ENCODE measurements around the gene PTPRN2.
"Not testable (repeated sequence)": the region's sequence is repeated elsewhere in the genome, so short reads cannot be mapped to it uniquely, and the experiment has no call there.

The PTPRN2 gene

GRCh38 chr7:158227258-158227984, 360.2 kb downstream of the PTPRN2 start:
- Histone ChIP-seq H3K27me3 (ENCODE audit: control insufficient read depth, insufficient read depth, low read length) (no peaks in the 10 kb centered on the region), H3K4me3 (ENCODE audit: low read depth, low read length) (no peak overlapping the region), H3K9ac (ENCODE audit: low read length) (no peak overlapping the region), H3K4me1 (ENCODE audit: control insufficient read depth, insufficient read depth, low read length) (no peaks in the 10 kb centered on the region), H3K36me3 (ENCODE audit: control insufficient read depth, insufficient read depth, low read length) (no peaks in the 10 kb centered on the region), H3K9me3 (ENCODE audit: control insufficient read depth, insufficient read depth, low read depth, low read length) (peaks cover 50% of the 10 kb centered on the region), H3K27ac (ENCODE audit: low read depth, low read length) (no peak overlapping the region)

GRCh38 chr7:158216198-158216597, 371.4 kb downstream of the PTPRN2 start:
- Histone ChIP-seq H3K4me1 (ENCODE audit: control insufficient read depth, insufficient read depth, low read length) (no peaks in the 10 kb centered on the region), H3K9ac (ENCODE audit: low read length) (no peak overlapping the region), H3K27me3 (ENCODE audit: control insufficient read depth, insufficient read depth, low read length) (no peaks in the 10 kb centered on the region), H3K9me3 (ENCODE audit: control insufficient read depth, insufficient read depth, low read depth, low read length) (peaks cover 20% of the 10 kb centered on the region; the same call in 1 of the 2 replicates), H3K27ac (ENCODE audit: low read depth, low read length) (no peak overlapping the region), H3K36me3 (ENCODE audit: control insufficient read depth, insufficient read depth, low read length) (no peaks in the 10 kb centered on the region), H3K4me3 (ENCODE audit: low read depth, low read length) (no peak overlapping the region)

GRCh38 chr7:158209435-158209834, 378.2 kb downstream of the PTPRN2 start:
- Histone ChIP-seq H3K36me3 (ENCODE audit: control insufficient read depth, insufficient read depth, low read length) (no peaks in the 10 kb centered on the region), H3K4me3 (ENCODE audit: low read depth, low read length) (no peak overlapping the region), H3K4me1 (ENCODE audit: control insufficient read depth, insufficient read depth, low read length) (no peaks in the 10 kb centered on the region), H3K9ac (ENCODE audit: low read length) (no peak overlapping the region), H3K9me3 (ENCODE audit: control insufficient read depth, insufficient read depth, low read depth, low read length) (peaks cover 14% of the 10 kb centered on the region; the same call in 1 of the 2 replicates), H3K27ac (ENCODE audit: low read depth, low read length) (no peak overlapping the region), H3K27me3 (ENCODE audit: control insufficient read depth, insufficient read depth, low read length) (peaks cover 11% of the 10 kb centered on the region)

DNA sequence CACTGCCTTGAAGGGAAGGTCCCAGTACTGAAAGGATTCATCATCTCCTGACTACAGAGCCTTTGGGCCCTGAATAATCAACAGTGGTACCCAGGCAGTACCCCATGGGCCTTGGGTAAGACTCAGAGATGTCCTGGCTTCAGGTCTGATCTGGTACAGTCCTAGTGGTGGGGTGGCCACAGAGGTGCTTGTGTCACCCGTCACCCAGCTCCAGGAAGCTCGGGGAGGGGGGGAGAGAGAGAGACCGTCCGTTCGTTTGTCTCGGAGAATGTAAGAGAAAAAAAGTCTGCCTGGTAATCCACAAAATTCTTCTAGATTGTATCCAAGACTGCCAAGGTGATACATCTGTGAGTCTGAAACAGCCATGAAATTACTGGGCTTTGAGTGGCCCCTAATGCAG, 381.3 kb downstream of the PTPRN2 start:
- Histone ChIP-seq H3K4me1 (ENCODE audit: control insufficient read depth, insufficient read depth, low read length) (no peaks in the 10 kb centered on the region), H3K27me3 (ENCODE audit: control insufficient read depth, insufficient read depth, low read length) (peaks cover 22% of the 10 kb centered on the region), H3K4me3 (ENCODE audit: low read depth, low read length) (no peak overlapping the region), H3K36me3 (ENCODE audit: control insufficient read depth, insufficient read depth, low read length) (no peaks in the 10 kb centered on the region), H3K9ac (ENCODE audit: low read length) (no peak overlapping the region), H3K9me3 (ENCODE audit: control insufficient read depth, insufficient read depth, low read depth, low read length) (peaks cover 28% of the 10 kb centered on the region; the same call in 1 of the 2 replicates), H3K27ac (ENCODE audit: low read depth, low read length) (no peak overlapping the region)

DNA sequence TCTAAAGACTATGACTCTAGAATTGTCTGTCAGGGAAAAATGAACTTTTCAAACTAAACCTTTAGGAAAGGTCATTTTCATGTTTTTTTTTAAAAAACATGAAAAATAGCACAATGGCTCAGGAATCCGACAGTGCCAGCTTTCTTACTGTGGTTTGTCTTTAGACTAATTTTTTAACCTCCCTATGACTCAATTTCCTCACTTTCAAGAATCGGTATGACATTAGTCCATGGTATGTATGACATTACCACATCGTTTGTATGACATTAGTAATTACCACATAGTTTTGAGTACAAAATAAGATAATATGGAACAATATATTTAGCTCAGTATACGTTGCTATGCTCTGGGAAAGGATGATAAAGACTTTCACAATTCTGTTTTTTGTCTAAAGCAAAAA, 383.2 kb downstream of the PTPRN2 start:
- H3K9ac ChIP-seq (ENCODE audit: low read length): no peak overlapping the region
- no peak overlapping the region for H3K27ac ChIP-seq (ENCODE audit: low read depth, low read length)
- H3K27me3 ChIP-seq (ENCODE audit: control insufficient read depth, insufficient read depth, low read length): peaks cover 22% of the 10 kb centered on the region
- peaks cover 31% of the 10 kb centered on the region; the same call in 1 of the 2 replicates for H3K9me3 ChIP-seq (ENCODE audit: control insufficient read depth, insufficient read depth, low read depth, low read length)
- no peaks in the 10 kb centered on the region for H3K36me3 ChIP-seq (ENCODE audit: control insufficient read depth, insufficient read depth, low read length)
- H3K4me1 ChIP-seq (ENCODE audit: control insufficient read depth, insufficient read depth, low read length): no peaks in the 10 kb centered on the region
- H3K4me3 ChIP-seq (ENCODE audit: low read depth, low read length): no peak overlapping the region

- peaks cover 36% of the 10 kb centered on the region; the same call in 1 of the 2 replicates for H3K9me3 ChIP-seq (ENCODE audit: control insufficient read depth, insufficient read depth, low read depth, low read length)
- H3K4me3 ChIP-seq (ENCODE audit: low read depth, low read length): peak overlapping the region; percentile 29; the same call in 1 of the 2 replicates
- H3K36me3 ChIP-seq (ENCODE audit: control insufficient read depth, insufficient read depth, low read length); H3K27ac ChIP-seq (ENCODE audit: low read depth, low read length); H3K9ac ChIP-seq (ENCODE audit: low read length); H3K4me1 ChIP-seq (ENCODE audit: control insufficient read depth, insufficient read depth, low read length): not testable (repeated sequence)
- H3K27me3 ChIP-seq (ENCODE audit: control insufficient read depth, insufficient read depth, low read length): peaks cover 22% of the 10 kb centered on the region
These were observed 383.7 kb downstream of the PTPRN2 start for GRCh38 chr7:158203948-158204347.

DNA sequence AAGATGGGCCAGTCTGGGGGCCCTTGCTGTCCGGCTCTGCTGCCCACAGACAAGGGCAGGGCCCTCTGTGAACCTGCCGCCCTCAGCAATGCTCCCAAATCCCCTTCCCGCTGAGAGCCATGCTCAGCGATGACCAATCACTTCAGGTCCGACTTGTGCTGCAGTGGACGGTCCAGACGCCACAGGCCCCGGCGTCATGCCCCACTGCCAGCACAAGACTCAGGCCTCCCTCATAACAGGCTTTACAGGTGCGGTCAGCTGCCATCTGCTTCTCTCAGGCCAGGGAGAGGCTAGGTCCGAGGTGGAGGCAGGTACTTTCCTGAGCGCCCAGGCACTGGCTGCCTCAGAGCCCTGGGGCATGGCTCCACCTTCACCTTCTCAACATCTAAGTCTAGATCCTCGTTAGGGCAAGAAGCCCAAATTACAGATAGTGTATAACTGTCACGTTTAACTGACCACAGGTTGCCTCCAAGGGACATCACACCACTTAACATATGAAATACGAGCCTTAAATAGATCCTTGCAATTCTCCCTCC, 393.2 kb downstream of the PTPRN2 start:
- no peaks in the 10 kb centered on the region for H3K27me3 ChIP-seq (ENCODE audit: control insufficient read depth, insufficient read depth, low read length)
- no peaks in the 10 kb centered on the region for H3K4me1 ChIP-seq (ENCODE audit: control insufficient read depth, insufficient read depth, low read length)
- H3K27ac ChIP-seq (ENCODE audit: low read depth, low read length): no peak overlapping the region
- no peak overlapping the region for H3K9ac ChIP-seq (ENCODE audit: low read length)
- H3K4me3 ChIP-seq (ENCODE audit: low read depth, low read length): no peak overlapping the region
- H3K9me3 ChIP-seq (ENCODE audit: control insufficient read depth, insufficient read depth, low read depth, low read length): peaks cover 73% of the 10 kb centered on the region
- no peaks in the 10 kb centered on the region for H3K36me3 ChIP-seq (ENCODE audit: control insufficient read depth, insufficient read depth, low read length)

DNA sequence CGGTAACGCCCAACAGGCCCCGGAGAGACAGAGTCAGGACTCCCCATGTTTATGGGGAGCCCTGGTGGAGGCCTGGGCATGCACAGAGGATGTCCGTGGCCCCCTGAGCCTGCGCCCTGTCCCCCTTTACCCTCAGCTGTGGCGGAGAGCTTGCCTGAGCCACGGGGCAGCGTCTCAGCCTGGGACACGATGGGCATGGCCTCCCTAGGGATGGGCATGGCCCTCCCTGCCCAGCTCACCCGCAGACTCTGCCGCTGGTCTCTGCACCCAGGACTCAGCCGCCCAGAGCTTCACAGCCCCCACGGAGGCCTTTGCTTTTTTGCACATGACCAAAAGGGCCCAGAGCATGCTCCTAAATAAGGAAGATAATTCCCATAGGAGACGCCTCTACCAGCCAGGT, 394.2 kb downstream of the PTPRN2 start:
- no peaks in the 10 kb centered on the region for H3K4me1 ChIP-seq (ENCODE audit: control insufficient read depth, insufficient read depth, low read length)
- H3K9me3 ChIP-seq (ENCODE audit: control insufficient read depth, insufficient read depth, low read depth, low read length): peaks cover 75% of the 10 kb centered on the region
- H3K9ac ChIP-seq (ENCODE audit: low read length): no peak overlapping the region
- no peak overlapping the region for H3K27ac ChIP-seq (ENCODE audit: low read depth, low read length)
- H3K27me3 ChIP-seq (ENCODE audit: control insufficient read depth, insufficient read depth, low read length): no peaks in the 10 kb centered on the region
- no peaks in the 10 kb centered on the region for H3K36me3 ChIP-seq (ENCODE audit: control insufficient read depth, insufficient read depth, low read length)
- no peak overlapping the region for H3K4me3 ChIP-seq (ENCODE audit: low read depth, low read length)

- no peaks in the 10 kb centered on the region for H3K36me3 ChIP-seq (ENCODE audit: control insufficient read depth, insufficient read depth, low read length)
- no peak overlapping the region for H3K27ac ChIP-seq (ENCODE audit: low read depth, low read length)
- H3K9me3 ChIP-seq (ENCODE audit: control insufficient read depth, insufficient read depth, low read depth, low read length): peaks cover 70% of the 10 kb centered on the region
- H3K4me1 ChIP-seq (ENCODE audit: control insufficient read depth, insufficient read depth, low read length): no peaks in the 10 kb centered on the region
- H3K4me3 ChIP-seq (ENCODE audit: low read depth, low read length): no peak overlapping the region
- H3K27me3 ChIP-seq (ENCODE audit: control insufficient read depth, insufficient read depth, low read length): no peaks in the 10 kb centered on the region
- H3K9ac ChIP-seq (ENCODE audit: low read length): no peak overlapping the region
These were observed 394.7 kb downstream of the PTPRN2 start for GRCh38 chr7:158192956-158193355.

DNA sequence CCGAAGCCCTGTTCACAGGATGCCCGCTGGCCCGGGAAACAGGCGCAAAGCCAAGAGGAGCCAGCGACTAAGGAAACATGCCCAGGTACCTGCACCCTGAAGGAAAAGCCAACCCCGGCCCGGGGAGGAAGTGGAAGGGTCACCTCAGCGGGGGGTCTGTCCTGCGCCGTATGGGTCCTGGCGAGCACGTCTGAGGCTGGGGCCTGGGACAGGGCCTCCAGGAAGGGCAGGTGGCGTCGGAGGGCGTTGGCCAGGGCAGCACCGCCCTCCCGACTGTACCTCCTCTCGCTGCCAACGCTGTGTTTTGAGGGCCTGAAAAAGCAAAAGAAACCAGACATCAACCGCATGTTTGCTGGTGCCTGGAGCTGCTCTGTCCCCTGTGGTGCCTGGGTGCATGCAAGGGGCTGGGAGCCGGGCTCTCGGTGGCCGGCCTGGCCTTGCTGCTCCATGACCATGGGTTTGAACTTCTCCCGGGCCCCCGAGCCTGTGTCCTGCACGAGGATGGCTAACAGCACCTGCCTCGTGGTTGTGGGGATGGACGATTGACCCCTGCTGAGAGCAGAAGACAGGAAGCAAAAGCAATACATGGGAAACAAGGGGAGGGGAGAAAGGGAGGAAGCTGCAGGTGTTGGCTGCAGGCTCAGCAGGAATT, 395.3 kb downstream of the PTPRN2 start:
- H3K4me1 ChIP-seq (ENCODE audit: control insufficient read depth, insufficient read depth, low read length): no peaks in the 10 kb centered on the region
- H3K4me3 ChIP-seq (ENCODE audit: low read depth, low read length): no peak overlapping the region
- H3K9me3 ChIP-seq (ENCODE audit: control insufficient read depth, insufficient read depth, low read depth, low read length): peaks cover 63% of the 10 kb centered on the region
- no peak overlapping the region for H3K9ac ChIP-seq (ENCODE audit: low read length)
- no peaks in the 10 kb centered on the region for H3K27me3 ChIP-seq (ENCODE audit: control insufficient read depth, insufficient read depth, low read length)
- H3K36me3 ChIP-seq (ENCODE audit: control insufficient read depth, insufficient read depth, low read length): no peaks in the 10 kb centered on the region
- no peak overlapping the region for H3K27ac ChIP-seq (ENCODE audit: low read depth, low read length)

- H3K36me3 ChIP-seq (ENCODE audit: control insufficient read depth, insufficient read depth, low read length): no peaks in the 10 kb centered on the region
- no peaks in the 10 kb centered on the region for H3K27me3 ChIP-seq (ENCODE audit: control insufficient read depth, insufficient read depth, low read length)
- no peak overlapping the region for H3K27ac ChIP-seq (ENCODE audit: low read depth, low read length)
- no peaks in the 10 kb centered on the region for H3K4me1 ChIP-seq (ENCODE audit: control insufficient read depth, insufficient read depth, low read length)
- no peak overlapping the region for H3K4me3 ChIP-seq (ENCODE audit: low read depth, low read length)
- H3K9ac ChIP-seq (ENCODE audit: low read length): no peak overlapping the region
- H3K9me3 ChIP-seq (ENCODE audit: control insufficient read depth, insufficient read depth, low read depth, low read length): peaks cover 57% of the 10 kb centered on the region
These were observed 396.0 kb downstream of the PTPRN2 start for GRCh38 chr7:158191671-158192070.
